ENCODE results near the gene ZNF629.

The ZNF629 gene

GRCh38 chr16:30750876-30751465 lies 36.0 kb downstream of the ZNF629 start:
- Histone ChIP-seq H3K36me3 (ENCODE audit: insufficient read depth, low read depth, low read length) (peaks cover 44% of the 10 kb centered on the region), H3K9ac (ENCODE audit: low read depth, low read length) (no peak overlapping the region), H3K9me3 (ENCODE audit: insufficient read depth, low read depth, low read length) (no peaks in the 10 kb centered on the region), H3K4me3 (ENCODE audit: low read length) (no peak overlapping the region), H3K4me1 (ENCODE audit: insufficient read depth, low read length) (peaks cover 3% of the 10 kb centered on the region; the same call in 1 of the 2 replicates), H3K27me3 (ENCODE audit: insufficient read depth, low read length) (no peaks in the 10 kb centered on the region), H3K27ac (ENCODE audit: low read length) (no peak overlapping the region)

GRCh38 chr16:30750201-30750600 lies 36.8 kb downstream of the ZNF629 start:
- no peak overlapping the region for H3K9ac ChIP-seq (ENCODE audit: low read depth, low read length)
- no peaks in the 10 kb centered on the region for H3K27me3 ChIP-seq (ENCODE audit: insufficient read depth, low read length)
- H3K4me3 ChIP-seq (ENCODE audit: low read length), result no peak overlapping the region
- peaks cover 45% of the 10 kb centered on the region for H3K36me3 ChIP-seq (ENCODE audit: insufficient read depth, low read depth, low read length)
- peaks cover 3% of the 10 kb centered on the region; the same call in 1 of the 2 replicates for H3K4me1 ChIP-seq (ENCODE audit: insufficient read depth, low read length)
- no peak overlapping the region for H3K27ac ChIP-seq (ENCODE audit: low read length)
- no peaks in the 10 kb centered on the region for H3K9me3 ChIP-seq (ENCODE audit: insufficient read depth, low read depth, low read length)

GRCh38 chr16:30748634-30749445 lies 38.2 kb downstream of the ZNF629 start:
- H3K9ac ChIP-seq (ENCODE audit: low read depth, low read length), result peak overlapping the region; percentile 58; the same call in 1 of the 2 replicates
- peak overlapping the region; percentile 72 for H3K4me3 ChIP-seq (ENCODE audit: low read length)
- H3K27me3 ChIP-seq (ENCODE audit: insufficient read depth, low read length), result no peaks in the 10 kb centered on the region
- peaks cover 45% of the 10 kb centered on the region for H3K36me3 ChIP-seq (ENCODE audit: insufficient read depth, low read depth, low read length)
- no peak overlapping the region for H3K27ac ChIP-seq (ENCODE audit: low read length)
- H3K4me1 ChIP-seq (ENCODE audit: insufficient read depth, low read length), result peaks cover 3% of the 10 kb centered on the region; the same call in 1 of the 2 replicates
- no peaks in the 10 kb centered on the region for H3K9me3 ChIP-seq (ENCODE audit: insufficient read depth, low read depth, low read length)

- H3K4me1 ChIP-seq (ENCODE audit: insufficient read depth, low read length), result peaks cover 3% of the 10 kb centered on the region; the same call in 1 of the 2 replicates
- peak within 1 kb of the TSS; percentile 36 for H3K27ac ChIP-seq (ENCODE audit: low read length)
- peaks cover 43% of the 10 kb centered on the region for H3K36me3 ChIP-seq (ENCODE audit: insufficient read depth, low read depth, low read length)
- peak within 1 kb of the TSS; percentile 87; the same call in 1 of the 2 replicates for H3K9ac ChIP-seq (ENCODE audit: low read depth, low read length)
- H3K9me3 ChIP-seq (ENCODE audit: insufficient read depth, low read depth, low read length), result no peaks in the 10 kb centered on the region
- H3K27me3 ChIP-seq (ENCODE audit: insufficient read depth, low read length), result no peaks in the 10 kb centered on the region
- H3K4me3 ChIP-seq (ENCODE audit: low read length), result peak within 1 kb of the TSS; percentile 72
Observed at GRCh38 chr16:30747799-30748633, 39.0 kb downstream of the ZNF629 start, which contains the start of gene PHKG2. PHKG2 (plus strand) TSS chr16:30748425; CDS start chr16:30748821, 396 bp downstream.

- Histone ChIP-seq H3K27ac (ENCODE audit: low read length) (peak overlapping the region; percentile 36), H3K36me3 (ENCODE audit: insufficient read depth, low read depth, low read length) (peaks cover 39% of the 10 kb centered on the region), H3K9ac (ENCODE audit: low read depth, low read length) (peak overlapping the region; percentile 87; the same call in 1 of the 2 replicates), H3K9me3 (ENCODE audit: insufficient read depth, low read depth, low read length) (no peaks in the 10 kb centered on the region), H3K4me1 (ENCODE audit: insufficient read depth, low read length) (peaks cover 3% of the 10 kb centered on the region; the same call in 1 of the 2 replicates), H3K4me3 (ENCODE audit: low read length) (peak overlapping the region; percentile 71; the same call in 1 of the 2 replicates), H3K27me3 (ENCODE audit: insufficient read depth, low read length) (no peaks in the 10 kb centered on the region)
Observed at GRCh38 chr16:30747331-30747730, 39.7 kb downstream of the ZNF629 start.

GRCh38 chr16:30746638-30747175 lies 40.3 kb downstream of the ZNF629 start:
- H3K4me1 ChIP-seq (ENCODE audit: insufficient read depth, low read length), result peaks cover 3% of the 10 kb centered on the region; the same call in 1 of the 2 replicates
- H3K9me3 ChIP-seq (ENCODE audit: insufficient read depth, low read depth, low read length), result no peaks in the 10 kb centered on the region
- peaks cover 42% of the 10 kb centered on the region for H3K36me3 ChIP-seq (ENCODE audit: insufficient read depth, low read depth, low read length)
- no peak overlapping the region for H3K4me3 ChIP-seq (ENCODE audit: low read length)
- no peak overlapping the region for H3K9ac ChIP-seq (ENCODE audit: low read depth, low read length)
- H3K27ac ChIP-seq (ENCODE audit: low read length), result no peak overlapping the region
- no peaks in the 10 kb centered on the region for H3K27me3 ChIP-seq (ENCODE audit: insufficient read depth, low read length)

- Histone ChIP-seq H3K27ac (ENCODE audit: low read length) (no peak overlapping the region), H3K4me3 (ENCODE audit: low read length) (no peak overlapping the region), H3K4me1 (ENCODE audit: insufficient read depth, low read length) (peaks cover 9% of the 10 kb centered on the region; the same call in 1 of the 2 replicates), H3K27me3 (ENCODE audit: insufficient read depth, low read length) (no peaks in the 10 kb centered on the region), H3K36me3 (ENCODE audit: insufficient read depth, low read depth, low read length) (peaks cover 34% of the 10 kb centered on the region), H3K9ac (ENCODE audit: low read depth, low read length) (no peak overlapping the region), H3K9me3 (ENCODE audit: insufficient read depth, low read depth, low read length) (no peaks in the 10 kb centered on the region)
Observed at GRCh38 chr16:30745082-30745481, 41.9 kb downstream of the ZNF629 start.

- no peaks in the 10 kb centered on the region for H3K9me3 ChIP-seq (ENCODE audit: insufficient read depth, low read depth, low read length)
- H3K27me3 ChIP-seq (ENCODE audit: insufficient read depth, low read length), result no peaks in the 10 kb centered on the region
- H3K9ac ChIP-seq (ENCODE audit: low read depth, low read length), result no peak overlapping the region
- no peak overlapping the region for H3K27ac ChIP-seq (ENCODE audit: low read length)
- H3K36me3 ChIP-seq (ENCODE audit: insufficient read depth, low read depth, low read length), result peaks cover 38% of the 10 kb centered on the region
- H3K4me3 ChIP-seq (ENCODE audit: low read length), result no peak overlapping the region
- H3K4me1 ChIP-seq (ENCODE audit: insufficient read depth, low read length), result peaks cover 7% of the 10 kb centered on the region; the same call in 1 of the 2 replicates
Observed at GRCh38 chr16:30744183-30744582, 42.8 kb downstream of the ZNF629 start.

- H3K36me3 ChIP-seq (ENCODE audit: insufficient read depth, low read depth, low read length), result peaks cover 42% of the 10 kb centered on the region
- H3K4me3 ChIP-seq (ENCODE audit: low read length), result no peak overlapping the region
- no peaks in the 10 kb centered on the region for H3K9me3 ChIP-seq (ENCODE audit: insufficient read depth, low read depth, low read length)
- H3K4me1 ChIP-seq (ENCODE audit: insufficient read depth, low read length), result peaks cover 7% of the 10 kb centered on the region; the same call in 1 of the 2 replicates
- H3K27me3 ChIP-seq (ENCODE audit: insufficient read depth, low read length), result no peaks in the 10 kb centered on the region
- no peak overlapping the region for H3K9ac ChIP-seq (ENCODE audit: low read depth, low read length)
- no peak overlapping the region for H3K27ac ChIP-seq (ENCODE audit: low read length)
Observed at GRCh38 chr16:30743716-30744115, 43.3 kb downstream of the ZNF629 start.

GRCh38 chr16:30741461-30741914 lies 45.5 kb downstream of the ZNF629 start:
- Histone ChIP-seq H3K4me1 (ENCODE audit: insufficient read depth, low read length) (peaks cover 7% of the 10 kb centered on the region; the same call in 1 of the 2 replicates), H3K9me3 (ENCODE audit: insufficient read depth, low read depth, low read length) (no peaks in the 10 kb centered on the region), H3K27ac (ENCODE audit: low read length) (no peak overlapping the region), H3K27me3 (ENCODE audit: insufficient read depth, low read length) (no peaks in the 10 kb centered on the region), H3K9ac (ENCODE audit: low read depth, low read length) (no peak overlapping the region), H3K36me3 (ENCODE audit: insufficient read depth, low read depth, low read length) (peaks cover 65% of the 10 kb centered on the region), H3K4me3 (ENCODE audit: low read length) (no peak overlapping the region)
